Measurements from ENCODE around the gene DYRK3. TPM values are rescaled to one million over a fixed set of nuclear protein-coding genes. Genes with fewer than 3 reads are reported as not detected.
A peak's percentile ranks its signal among the peaks of the same experiment; 100 is the strongest.

The DYRK3 gene
- total and polyA plus RNA-seq, 2 of the 13 experiments (the other 11 are each of a cell fraction or from before 2014, with no cell fraction given), result 0.48 to 2.8 TPM

DNA sequence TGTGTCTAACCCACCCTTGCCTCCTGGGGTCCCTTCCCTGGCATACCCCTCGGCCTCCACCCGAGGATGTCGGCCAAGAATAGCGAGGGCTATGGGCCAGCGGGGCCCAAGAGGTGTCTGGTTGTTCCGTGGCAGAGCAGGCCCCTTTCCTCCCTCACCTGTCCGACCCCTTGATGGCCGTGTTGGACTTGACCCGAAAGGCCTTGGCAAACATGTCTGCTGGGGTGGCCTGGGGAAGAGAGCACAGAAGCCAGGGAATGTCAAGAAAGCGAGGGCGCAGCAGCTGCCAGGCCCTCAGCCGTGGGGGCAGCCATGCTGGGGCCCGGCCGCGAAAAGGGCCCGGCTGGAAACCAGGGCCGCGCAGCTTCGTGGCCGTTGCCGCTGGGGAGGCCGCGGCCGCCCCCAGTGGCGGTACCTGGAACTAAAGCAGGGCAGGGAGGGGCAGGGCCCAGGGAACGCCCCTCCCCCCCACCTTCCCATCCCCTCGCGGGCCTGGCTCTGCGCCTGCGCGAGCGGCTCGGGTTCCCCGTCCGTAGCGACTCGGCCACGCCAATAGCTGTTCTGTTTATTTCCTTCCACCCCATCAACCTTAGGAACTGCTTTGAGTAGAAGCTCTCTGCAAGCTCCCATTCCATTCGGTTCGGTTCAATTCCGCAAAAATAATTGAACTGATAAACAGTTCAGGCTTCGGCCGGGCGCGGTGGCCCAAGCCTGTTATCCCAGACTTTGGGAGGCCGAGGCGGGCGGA lies 23.0 kb upstream of the DYRK3 start, which contains the start of gene EIF2D (continued):
- TF ChIP-seq, protein P1, sequence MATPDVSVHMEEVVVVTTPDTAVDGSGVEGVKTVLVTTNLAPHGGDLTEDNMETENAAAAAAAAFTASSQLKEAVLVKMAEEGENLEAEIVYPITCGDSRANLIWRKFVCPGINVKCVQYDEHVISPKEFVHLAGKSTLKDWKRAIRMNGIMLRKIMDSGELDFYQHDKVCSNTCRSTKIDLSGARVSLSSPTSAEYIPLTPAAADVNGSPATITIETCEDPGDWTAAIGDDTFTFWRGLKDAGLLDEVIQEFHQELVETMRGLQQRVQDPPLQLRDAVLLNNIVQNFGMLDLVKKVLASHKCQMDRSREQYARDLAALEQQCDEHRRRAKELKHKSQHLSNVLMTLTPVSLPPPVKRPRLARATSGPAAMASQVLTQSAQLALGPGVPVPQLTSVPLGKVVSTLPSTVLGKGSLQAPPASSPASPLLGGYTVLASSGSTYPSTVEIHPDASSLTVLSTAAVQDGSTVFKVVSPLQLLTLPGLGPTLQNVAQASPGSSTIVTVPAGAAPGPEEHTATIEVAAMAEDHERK (CRISPR knock-in tag; IDR thresholded peaks at IDR 0.05; ENCODE audit: low read depth), result peak; percentile 42; the same call in 1 of the 2 replicates
- TF ChIP-seq, protein P2, sequence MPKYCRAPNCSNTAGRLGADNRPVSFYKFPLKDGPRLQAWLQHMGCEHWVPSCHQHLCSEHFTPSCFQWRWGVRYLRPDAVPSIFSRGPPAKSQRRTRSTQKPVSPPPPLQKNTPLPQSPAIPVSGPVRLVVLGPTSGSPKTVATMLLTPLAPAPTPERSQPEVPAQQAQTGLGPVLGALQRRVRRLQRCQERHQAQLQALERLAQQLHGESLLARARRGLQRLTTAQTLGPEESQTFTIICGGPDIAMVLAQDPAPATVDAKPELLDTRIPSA (CRISPR knock-in tag; IDR thresholded peaks at IDR 0.05; ENCODE audit: borderline replicate concordance), result no peak
- TF ChIP-seq ZNF772 (CRISPR knock-in tag; IDR thresholded peaks at IDR 0.05) (peak; percentile 97), XRCC5 (optimal IDR thresholded peaks at IDR 0.05; ENCODE audit: low read length) (peak; percentile 99), TP53 (CRISPR knock-in tag; conservative IDR thresholded peaks at IDR 0.05) (peak; percentile 91; the same call in 1 of the 2 replicates), NCOA2 (CRISPR knock-in tag; IDR thresholded peaks at IDR 0.05) (peak; percentile 78), MEF2D (CRISPR knock-in tag; IDR thresholded peaks at IDR 0.05) (no peak; the same call in 1 of the 2 replicates), ZNF619 (CRISPR knock-in tag; IDR thresholded peaks at IDR 0.05) (peak; percentile 92; the same call in 1 of the 2 replicates), ZNF30 (CRISPR knock-in tag; IDR thresholded peaks at IDR 0.05) (peak; percentile 63; the same call in 1 of the 2 replicates), TEAD3 (CRISPR knock-in tag; optimal IDR thresholded peaks at IDR 0.05; ENCODE audit: borderline replicate concordance) (peak; percentile 92), CCAR2 (optimal IDR thresholded peaks at IDR 0.05; ENCODE audit: low read depth, low read length) (peak; percentile 95), BCL6 (CRISPR knock-in tag; IDR thresholded peaks at IDR 0.05) (peak; percentile 71), ZFX (CRISPR knock-in tag; IDR thresholded peaks at IDR 0.05; ENCODE audit: low read depth) (peak; percentile 100), KDM1A (CRISPR knock-in tag; IDR thresholded peaks at IDR 0.05) (peak; percentile 83), CENPT (CRISPR knock-in tag; IDR thresholded peaks at IDR 0.05; ENCODE audit: low read depth) (no peak; the same call in 1 of the 2 replicates), ZNF598 (CRISPR knock-in tag; IDR thresholded peaks at IDR 0.05; ENCODE audit: borderline replicate concordance) (peak; percentile 88; the same call in 1 of the 2 replicates), ZNF260 (CRISPR knock-in tag; IDR thresholded peaks at IDR 0.05; ENCODE audit: borderline replicate concordance, low read depth) (no peak), TAF1 (CRISPR knock-in tag; IDR thresholded peaks at IDR 0.05) (peak; percentile 99), NFKB2 (CRISPR knock-in tag; IDR thresholded peaks at IDR 0.05; ENCODE audit: borderline replicate concordance) (peak; percentile 97; the same call in 1 of the 2 replicates), TCF7L2 (IDR thresholded peaks at IDR 0.05; ENCODE audit: low read depth, low read length) (no peak), NR2F2 (IDR thresholded peaks at IDR 0.05; ENCODE audit: borderline replicate concordance, low read depth) (no peak; the same call in 1 of the 2 replicates)
- TF ChIP-seq, protein P3, sequence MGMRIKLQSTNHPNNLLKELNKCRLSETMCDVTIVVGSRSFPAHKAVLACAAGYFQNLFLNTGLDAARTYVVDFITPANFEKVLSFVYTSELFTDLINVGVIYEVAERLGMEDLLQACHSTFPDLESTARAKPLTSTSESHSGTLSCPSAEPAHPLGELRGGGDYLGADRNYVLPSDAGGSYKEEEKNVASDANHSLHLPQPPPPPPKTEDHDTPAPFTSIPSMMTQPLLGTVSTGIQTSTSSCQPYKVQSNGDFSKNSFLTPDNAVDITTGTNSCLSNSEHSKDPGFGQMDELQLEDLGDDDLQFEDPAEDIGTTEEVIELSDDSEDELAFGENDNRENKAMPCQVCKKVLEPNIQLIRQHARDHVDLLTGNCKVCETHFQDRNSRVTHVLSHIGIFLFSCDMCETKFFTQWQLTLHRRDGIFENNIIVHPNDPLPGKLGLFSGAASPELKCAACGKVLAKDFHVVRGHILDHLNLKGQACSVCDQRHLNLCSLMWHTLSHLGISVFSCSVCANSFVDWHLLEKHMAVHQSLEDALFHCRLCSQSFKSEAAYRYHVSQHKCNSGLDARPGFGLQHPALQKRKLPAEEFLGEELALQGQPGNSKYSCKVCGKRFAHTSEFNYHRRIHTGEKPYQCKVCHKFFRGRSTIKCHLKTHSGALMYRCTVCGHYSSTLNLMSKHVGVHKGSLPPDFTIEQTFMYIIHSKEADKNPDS (CRISPR knock-in tag; IDR thresholded peaks at IDR 0.05), result no peak
- TF ChIP-seq, protein P4, sequence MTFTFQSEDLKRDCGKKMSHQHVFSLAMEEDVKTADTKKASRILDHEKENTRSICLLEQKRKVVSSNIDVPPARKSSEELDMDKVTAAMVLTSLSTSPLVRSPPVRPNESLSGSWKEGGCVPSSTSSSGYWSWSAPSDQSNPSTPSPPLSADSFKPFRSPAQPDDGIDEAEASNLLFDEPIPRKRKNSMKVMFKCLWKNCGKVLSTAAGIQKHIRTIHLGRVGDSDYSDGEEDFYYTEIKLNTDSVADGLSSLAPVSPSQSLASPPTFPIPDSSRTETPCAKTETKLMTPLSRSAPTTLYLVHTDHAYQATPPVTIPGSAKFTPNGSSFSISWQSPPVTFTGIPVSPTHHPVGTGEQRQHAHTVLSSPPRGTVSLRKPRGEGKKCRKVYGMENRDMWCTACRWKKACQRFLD (CRISPR knock-in tag; IDR thresholded peaks at IDR 0.05; ENCODE audit: borderline replicate concordance), result peak; percentile 93; the same call in 1 of the 2 replicates
- TF ChIP-seq, protein P5, sequence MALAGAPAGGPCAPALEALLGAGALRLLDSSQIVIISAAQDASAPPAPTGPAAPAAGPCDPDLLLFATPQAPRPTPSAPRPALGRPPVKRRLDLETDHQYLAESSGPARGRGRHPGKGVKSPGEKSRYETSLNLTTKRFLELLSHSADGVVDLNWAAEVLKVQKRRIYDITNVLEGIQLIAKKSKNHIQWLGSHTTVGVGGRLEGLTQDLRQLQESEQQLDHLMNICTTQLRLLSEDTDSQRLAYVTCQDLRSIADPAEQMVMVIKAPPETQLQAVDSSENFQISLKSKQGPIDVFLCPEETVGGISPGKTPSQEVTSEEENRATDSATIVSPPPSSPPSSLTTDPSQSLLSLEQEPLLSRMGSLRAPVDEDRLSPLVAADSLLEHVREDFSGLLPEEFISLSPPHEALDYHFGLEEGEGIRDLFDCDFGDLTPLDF (CRISPR knock-in tag; IDR thresholded peaks at IDR 0.05), result peak; percentile 58; the same call in 1 of the 2 replicates
